CD4-positive, alpha-beta T cell treated with Interleukin-12 subunit alpha and Interleukin-12 subunit beta, for 1 hour (primary cell): ENCODE measurements around the gene PITPNC1.
"Not testable (repeated sequence)": the region's sequence is repeated elsewhere in the genome, so short reads cannot be mapped to it uniquely, and the experiment has no call there.

Experiments used
- DNase-seq: peaks from one replicate; pipeline ENCODE4 v3.0.0-alpha.2; 2020

PITPNC1 gene

DNA sequence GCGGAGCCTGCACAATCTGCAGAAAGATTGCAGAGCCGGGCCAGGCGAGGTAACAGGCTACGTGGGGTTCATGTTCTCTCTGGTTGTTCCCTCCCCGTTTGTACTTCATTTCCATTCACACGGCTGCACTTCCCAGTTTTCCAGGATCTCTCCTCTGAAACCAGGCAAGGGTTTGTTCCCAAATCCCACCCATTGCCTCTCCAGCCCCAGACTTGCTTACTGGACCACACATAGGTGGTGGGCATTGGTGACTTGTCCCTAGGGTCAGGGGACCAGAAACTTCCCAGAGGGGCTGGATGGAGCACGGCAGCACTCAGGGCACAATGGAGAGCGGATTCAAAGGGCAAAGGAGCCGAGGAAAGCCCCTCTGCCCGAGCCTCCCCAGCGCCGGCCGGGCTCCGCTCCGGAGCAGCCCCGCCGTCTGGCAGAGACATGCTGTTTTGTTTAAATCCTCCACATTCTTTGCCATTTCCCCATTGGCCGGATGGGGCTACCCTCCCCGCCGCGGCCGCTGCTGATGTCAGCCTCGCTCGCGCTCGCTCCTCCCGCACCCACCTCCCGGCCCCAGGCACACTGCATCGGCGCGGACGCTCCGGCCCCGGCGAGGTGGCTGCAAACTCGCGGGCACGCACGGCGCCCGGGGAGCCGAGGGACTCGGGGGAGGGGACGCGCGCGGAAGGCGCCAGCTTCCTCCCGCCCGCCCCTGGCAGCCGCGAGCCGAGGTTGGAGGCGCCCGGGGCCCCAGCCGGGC is at the start of gene PITPNC1:
PITPNC1 (plus strand) TSS at position 545 of the 751 bp plus-strand sequence.
- peak; percentile 90 for DNase-seq

GRCh38 chr17:67328026-67328425 is 49.1 kb upstream of the PITPNC1 start:
- no peak for DNase-seq

GRCh38 chr17:67331381-67332161 is 45.5 kb upstream of the PITPNC1 start:
- not testable (repeated sequence) for DNase-seq

DNA sequence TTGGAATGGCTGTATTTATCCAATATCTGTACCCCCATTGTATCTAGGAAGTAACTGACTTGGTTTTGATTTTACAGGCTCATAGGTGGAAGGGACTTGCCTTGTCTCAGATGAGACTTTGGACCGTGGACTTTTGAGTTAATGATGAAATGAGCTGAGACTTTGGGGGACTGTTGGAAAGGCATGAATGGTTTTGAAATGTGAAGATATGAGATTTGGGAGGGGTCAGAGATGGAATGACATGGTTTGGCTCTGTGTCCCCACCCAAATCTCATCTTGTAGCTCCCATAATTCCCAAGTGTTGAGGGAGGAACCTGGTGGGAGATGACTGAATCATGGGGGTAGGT is 44.9 kb upstream of the PITPNC1 start:
- DNase-seq, result not testable (repeated sequence)

DNA sequence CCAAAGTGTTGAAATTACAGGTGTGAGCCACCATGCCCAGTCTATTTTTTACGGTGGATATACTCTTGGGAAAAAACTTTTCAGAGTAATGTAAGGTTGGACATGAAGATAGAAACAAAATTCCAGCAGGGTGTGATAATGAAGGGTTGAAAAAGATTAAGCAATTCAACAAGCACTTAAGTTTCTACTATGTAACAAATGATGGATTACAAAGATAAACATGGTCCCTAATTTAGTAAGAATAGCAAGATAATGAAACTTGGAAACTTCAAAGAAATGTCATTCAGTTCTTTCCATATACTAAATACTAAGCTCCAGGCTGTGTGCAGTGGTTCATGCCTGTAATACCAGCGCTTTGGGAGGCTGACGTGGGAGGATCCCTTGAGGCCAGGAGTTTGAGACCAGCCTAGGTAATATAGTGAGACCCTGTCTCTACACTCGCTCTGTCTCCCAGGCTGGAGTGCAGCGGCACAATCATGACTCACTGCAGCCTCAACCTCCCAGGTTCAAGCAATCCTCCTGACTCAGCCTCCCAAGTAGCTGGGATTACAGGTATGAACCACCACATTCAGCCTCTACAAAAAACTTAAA is 41.7 kb upstream of the PITPNC1 start:
- DNase-seq, result no peak

GRCh38 chr17:67336859-67337258 is 40.2 kb upstream of the PITPNC1 start:
- no peak for DNase-seq

- not testable (repeated sequence) for DNase-seq
Observed at GRCh38 chr17:67338353-67338752, 38.7 kb upstream of the PITPNC1 start.

GRCh38 chr17:67343237-67343636 is 33.8 kb upstream of the PITPNC1 start:
- no peak for DNase-seq

- no peak for DNase-seq
Observed at GRCh38 chr17:67347826-67348225, 29.3 kb upstream of the PITPNC1 start.

- DNase-seq, result no peak
Observed at GRCh38 chr17:67349420-67349819, 27.7 kb upstream of the PITPNC1 start.

DNA sequence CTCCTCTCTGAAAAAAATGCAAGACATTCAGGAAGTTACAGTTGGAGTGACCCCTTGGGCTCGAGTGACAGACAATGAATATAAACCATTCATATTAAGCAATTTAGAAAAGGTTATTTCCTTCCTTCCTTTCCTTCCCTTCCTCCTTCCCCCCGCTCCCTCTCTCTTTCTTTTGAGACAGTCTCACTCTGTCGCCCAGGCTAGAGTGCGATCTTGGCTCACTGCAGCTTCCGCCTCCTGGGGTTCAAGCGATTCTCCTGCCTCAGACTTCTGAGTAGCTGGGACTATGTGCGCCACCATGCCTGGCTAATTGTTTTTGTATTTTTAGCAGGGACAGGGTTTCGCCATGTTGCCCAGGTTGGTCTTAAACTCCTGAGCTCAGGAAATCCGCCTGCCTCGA is 23.9 kb upstream of the PITPNC1 start:
- no peak for DNase-seq

- no peak for DNase-seq
Observed at GRCh38 chr17:67353929-67354574, 23.0 kb upstream of the PITPNC1 start.

DNA sequence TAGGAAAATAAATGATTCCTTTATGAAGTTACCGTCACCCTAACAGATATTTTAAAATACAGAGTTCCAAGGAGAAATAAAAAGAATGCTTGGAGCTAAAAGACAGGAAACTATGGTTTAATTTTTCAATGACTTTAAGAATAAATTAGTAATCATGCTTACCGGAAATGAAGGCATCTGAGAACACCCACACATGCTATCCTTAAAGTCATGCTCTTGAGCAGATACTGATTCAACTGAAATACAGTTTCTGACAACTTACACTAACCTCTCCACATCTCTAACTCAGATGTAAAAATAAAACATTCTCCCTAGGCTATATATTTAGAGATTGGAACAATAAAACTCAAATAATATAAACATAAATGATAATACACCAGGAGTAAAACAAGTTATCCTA is 18.5 kb upstream of the PITPNC1 start:
- DNase-seq, result no peak

DNA sequence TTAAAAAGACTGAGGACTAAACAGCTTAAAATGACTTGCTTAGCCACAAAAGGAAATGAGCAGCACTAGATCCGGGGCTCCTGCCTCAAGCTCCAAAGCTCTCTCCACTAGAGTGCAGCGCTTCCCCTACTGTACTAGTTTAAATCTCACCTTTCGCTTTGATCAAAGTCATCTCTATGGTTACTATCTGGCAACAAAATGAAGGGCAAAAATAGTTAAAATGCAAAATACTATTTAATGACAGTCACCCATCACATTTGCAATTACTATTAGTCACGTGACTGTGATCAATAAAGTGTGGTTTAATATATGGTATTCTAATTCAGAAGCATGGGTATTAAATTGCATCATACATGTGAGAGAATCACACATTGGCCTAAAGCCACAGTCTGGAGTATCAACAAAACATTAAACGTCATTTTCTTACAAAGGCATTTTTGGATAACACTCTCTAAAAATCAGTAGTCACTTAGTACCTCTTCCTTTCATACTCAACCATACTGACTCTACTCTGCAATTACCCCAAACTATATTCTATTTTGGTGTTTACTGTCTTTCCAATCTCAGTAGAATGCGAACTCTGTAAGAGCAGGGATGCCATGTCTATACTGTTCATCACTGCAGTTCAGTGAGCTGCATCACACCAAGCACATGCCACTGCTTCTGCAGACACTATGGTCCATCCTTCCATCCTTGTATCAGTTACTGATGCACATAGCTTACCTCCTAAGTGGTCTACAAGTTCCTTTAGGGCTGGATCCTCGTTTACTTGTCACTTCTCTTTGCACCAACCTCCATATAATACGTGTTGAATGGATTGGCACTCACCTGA is 16.9 kb upstream of the PITPNC1 start:
- DNase-seq, result peak; percentile 74

- no peak for DNase-seq
Observed at GRCh38 chr17:67360880-67361279, 16.2 kb upstream of the PITPNC1 start.

GRCh38 chr17:67362173-67362572 is 14.9 kb upstream of the PITPNC1 start:
- DNase-seq, result no peak

GRCh38 chr17:67364847-67365737 is 12.0 kb upstream of the PITPNC1 start:
- peak; percentile 33 for DNase-seq

DNA sequence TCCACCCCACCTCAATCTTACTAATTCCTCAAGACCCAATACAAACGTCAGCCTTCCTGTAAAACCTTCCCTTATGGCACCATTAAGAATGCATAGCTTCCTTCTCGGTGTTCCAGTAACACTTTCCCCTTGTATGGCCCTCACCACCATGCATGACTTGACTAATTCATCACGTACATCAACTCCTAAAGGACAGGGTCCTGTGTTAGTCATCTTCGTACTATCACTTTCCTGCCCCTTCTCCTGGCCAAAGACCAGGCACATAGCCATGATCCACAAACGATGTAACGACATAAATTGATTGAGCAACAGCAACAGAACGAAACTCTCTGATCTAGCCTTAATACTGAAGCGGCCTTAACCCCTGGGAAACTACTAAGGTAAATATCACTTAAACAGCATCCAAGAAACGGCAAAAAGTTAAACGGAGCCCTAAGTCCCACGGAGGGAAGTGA is 11.3 kb upstream of the PITPNC1 start:
- DNase-seq, result peak; percentile 44

GRCh38 chr17:67366193-67367157 is 10.6 kb upstream of the PITPNC1 start, which contains the start of gene PSMD12:
Gene PSMD12 (minus strand): TSS chr17:67366577. CDS start chr17:67366519, 58 bp downstream.
- peak; percentile 95 for DNase-seq

DNA sequence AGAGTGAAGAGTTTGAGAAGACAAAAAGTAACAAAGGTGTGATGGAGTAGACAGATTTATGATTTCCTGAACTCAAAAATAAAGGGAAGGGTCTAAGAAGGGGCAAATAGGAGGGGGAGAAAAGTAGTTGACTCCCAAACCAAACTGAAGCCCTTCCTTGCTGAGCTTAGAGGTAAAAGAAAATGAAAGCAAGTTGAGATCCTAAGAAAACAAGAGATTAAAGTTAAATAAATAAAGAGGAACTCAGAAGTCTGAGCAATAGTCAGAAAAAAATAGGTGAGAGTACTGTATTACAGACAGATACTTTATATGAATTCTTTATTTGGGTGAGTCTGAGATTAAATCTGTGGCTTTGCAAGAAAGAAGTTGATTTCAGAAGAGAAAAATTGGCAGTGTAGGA is 7.4 kb upstream of the PITPNC1 start:
- no peak for DNase-seq
